GM19043 (cell line): ENCODE results near the gene ADAMTS17.

Experiments used
- ATAC-seq: cut with Tn5 transposase; IDR thresholded peaks from one replicate; pipeline ENCODE4 v1.9.1; 2021; ENCODE audit warnings: low read depth; ENCODE audit not compliant: unreplicated experiment

The ADAMTS17 gene

GRCh38 chr15:100278596-100279380, 63.0 kb downstream of the ADAMTS17 start:
- no peak for ATAC-seq

- no peak for ATAC-seq
These were observed 64.5 kb downstream of the ADAMTS17 start for GRCh38 chr15:100277087-100277855.

- no peak for ATAC-seq
These were observed 65.3 kb downstream of the ADAMTS17 start for GRCh38 chr15:100276506-100276905.

- ATAC-seq, result no peak
These were observed 66.1 kb downstream of the ADAMTS17 start for GRCh38 chr15:100275641-100276040.

- no peak for ATAC-seq
These were observed 71.9 kb downstream of the ADAMTS17 start for GRCh38 chr15:100269831-100270230.

GRCh38 chr15:100266166-100266565, 75.6 kb downstream of the ADAMTS17 start:
- ATAC-seq, result no peak

- no peak for ATAC-seq
These were observed 76.1 kb downstream of the ADAMTS17 start for GRCh38 chr15:100265641-100266035.

GRCh38 chr15:100264994-100265640, 76.7 kb downstream of the ADAMTS17 start:
- ATAC-seq, result no peak

GRCh38 chr15:100263721-100264455, 77.9 kb downstream of the ADAMTS17 start:
- no peak for ATAC-seq

GRCh38 chr15:100263031-100263430, 78.7 kb downstream of the ADAMTS17 start:
- no peak for ATAC-seq

GRCh38 chr15:100261302-100262240, 80.2 kb downstream of the ADAMTS17 start:
- no peak for ATAC-seq

GRCh38 chr15:100259266-100259665, 82.5 kb downstream of the ADAMTS17 start:
- ATAC-seq, result no peak

- no peak for ATAC-seq
These were observed 84.7 kb downstream of the ADAMTS17 start for GRCh38 chr15:100256970-100257650.

- no peak for ATAC-seq
These were observed 85.4 kb downstream of the ADAMTS17 start for GRCh38 chr15:100256101-100256969.

GRCh38 chr15:100255644-100256043, 86.1 kb downstream of the ADAMTS17 start:
- no peak for ATAC-seq

- ATAC-seq, result no peak
These were observed 87.1 kb downstream of the ADAMTS17 start for GRCh38 chr15:100254691-100255090.

GRCh38 chr15:100254285-100254684, 87.5 kb downstream of the ADAMTS17 start:
- ATAC-seq, result no peak

GRCh38 chr15:100253640-100254039, 88.1 kb downstream of the ADAMTS17 start:
- ATAC-seq, result no peak
